GM20000 (cell line): ENCODE data around the gene AGAP1.
"Not testable (repeated sequence)": the region's sequence is repeated elsewhere in the genome, so short reads cannot be mapped to it uniquely, and the experiment has no call there.

Experiments used
- DNase-seq: peaks from one replicate; pipeline ENCODE4 v3.0.0; 2012; ENCODE audit warnings: low spot score
- TF ChIP-seq, protein P1 (sequence below): IDR thresholded peaks from 2 replicates; pipeline ENCODE4 v1.5.1; 2012; ENCODE audit warnings: mild to moderate bottlenecking, control low read depth; ENCODE audit errors: extremely low read depth, missing control alignments

The AGAP1 gene

DNA sequence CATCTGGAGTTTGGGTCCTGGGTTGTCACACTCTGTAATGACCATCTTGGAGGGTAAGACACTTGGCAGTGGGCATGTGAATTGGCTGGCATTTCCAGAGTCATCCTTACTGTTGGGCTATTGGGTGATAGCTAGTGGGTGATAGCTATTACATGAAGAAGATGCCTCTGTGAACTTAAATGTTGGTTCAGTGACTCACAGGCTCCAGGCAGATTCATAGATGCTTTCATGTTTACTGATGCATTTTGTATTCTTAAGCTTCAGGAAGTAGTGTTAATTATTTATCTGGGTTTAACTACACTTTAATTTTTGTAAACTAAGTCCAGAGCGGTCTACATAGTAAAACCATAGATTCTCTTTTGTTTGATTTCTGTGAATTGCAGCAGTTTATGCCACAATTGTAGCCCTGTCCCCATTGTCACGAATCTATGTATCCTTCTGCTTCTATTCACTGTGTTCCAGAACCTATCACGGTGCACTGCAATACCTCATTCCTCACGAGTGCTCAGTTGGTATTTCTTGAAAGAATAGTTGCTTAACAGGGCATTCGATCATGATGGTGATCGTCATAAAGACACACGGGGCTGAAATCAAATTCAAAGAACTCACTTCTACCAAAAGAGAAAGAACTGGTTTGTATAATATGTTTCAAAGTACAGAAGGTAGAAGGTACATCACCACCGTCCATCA, 594.7 kb downstream of the AGAP1 start:
- no peak for DNase-seq
- TF ChIP-seq, protein P1, sequence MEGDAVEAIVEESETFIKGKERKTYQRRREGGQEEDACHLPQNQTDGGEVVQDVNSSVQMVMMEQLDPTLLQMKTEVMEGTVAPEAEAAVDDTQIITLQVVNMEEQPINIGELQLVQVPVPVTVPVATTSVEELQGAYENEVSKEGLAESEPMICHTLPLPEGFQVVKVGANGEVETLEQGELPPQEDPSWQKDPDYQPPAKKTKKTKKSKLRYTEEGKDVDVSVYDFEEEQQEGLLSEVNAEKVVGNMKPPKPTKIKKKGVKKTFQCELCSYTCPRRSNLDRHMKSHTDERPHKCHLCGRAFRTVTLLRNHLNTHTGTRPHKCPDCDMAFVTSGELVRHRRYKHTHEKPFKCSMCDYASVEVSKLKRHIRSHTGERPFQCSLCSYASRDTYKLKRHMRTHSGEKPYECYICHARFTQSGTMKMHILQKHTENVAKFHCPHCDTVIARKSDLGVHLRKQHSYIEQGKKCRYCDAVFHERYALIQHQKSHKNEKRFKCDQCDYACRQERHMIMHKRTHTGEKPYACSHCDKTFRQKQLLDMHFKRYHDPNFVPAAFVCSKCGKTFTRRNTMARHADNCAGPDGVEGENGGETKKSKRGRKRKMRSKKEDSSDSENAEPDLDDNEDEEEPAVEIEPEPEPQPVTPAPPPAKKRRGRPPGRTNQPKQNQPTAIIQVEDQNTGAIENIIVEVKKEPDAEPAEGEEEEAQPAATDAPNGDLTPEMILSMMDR: no peak

DNA sequence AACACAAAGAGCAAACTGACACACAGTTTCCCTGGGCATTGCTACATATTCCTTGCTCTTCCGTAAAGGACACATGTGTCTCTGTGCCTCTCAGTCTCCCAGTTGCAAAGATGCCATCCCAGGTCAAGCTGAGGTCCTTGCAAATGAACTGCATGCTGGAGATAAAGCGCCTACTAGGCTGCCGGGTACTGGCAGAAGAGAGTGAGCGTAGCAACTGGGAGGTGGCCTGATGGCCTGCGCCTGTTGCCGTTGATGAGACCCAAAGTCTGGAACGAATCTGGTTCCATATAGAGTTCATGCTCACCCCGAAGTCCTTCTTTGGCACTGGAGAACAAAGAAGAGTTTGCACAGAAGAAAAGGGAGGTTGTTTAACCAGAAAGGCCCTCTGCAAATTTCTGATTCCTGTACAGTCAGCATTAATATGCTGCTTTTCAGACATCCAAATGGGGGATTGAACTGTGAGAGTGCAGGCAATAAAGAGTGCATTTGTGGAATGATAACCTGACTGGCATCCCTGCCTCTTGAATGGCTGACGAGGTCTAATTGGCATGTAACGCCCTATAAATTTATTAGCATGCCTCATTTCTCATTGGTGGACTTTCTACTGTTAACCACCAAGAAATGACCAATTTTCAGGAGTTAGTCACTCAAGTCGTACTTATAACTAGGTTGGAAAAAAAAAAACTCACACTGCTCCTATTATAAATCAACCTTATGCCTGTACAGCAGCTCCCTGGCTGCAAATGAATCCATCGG, 595.6 kb downstream of the AGAP1 start:
- TF ChIP-seq, protein P1: no peak
- no peak for DNase-seq

DNA sequence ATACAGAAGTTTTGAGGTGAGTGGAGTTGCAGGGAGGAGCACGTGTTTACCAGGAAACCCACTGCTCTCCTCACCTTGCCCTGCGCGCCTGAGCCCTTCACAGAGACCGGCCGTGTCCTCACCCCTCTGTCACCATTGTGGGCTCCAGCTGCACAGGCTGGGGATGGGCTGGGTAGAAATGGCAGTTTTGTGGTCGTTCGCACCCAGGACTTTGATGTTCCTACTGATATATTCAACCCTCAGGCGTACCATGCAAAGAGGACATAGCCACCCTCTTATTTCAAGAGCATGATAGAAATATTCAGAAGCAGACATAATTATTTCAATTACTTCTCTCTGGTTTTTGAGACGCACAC, 596.2 kb downstream of the AGAP1 start:
- DNase-seq: no peak
- TF ChIP-seq, protein P1: no peak

DNA sequence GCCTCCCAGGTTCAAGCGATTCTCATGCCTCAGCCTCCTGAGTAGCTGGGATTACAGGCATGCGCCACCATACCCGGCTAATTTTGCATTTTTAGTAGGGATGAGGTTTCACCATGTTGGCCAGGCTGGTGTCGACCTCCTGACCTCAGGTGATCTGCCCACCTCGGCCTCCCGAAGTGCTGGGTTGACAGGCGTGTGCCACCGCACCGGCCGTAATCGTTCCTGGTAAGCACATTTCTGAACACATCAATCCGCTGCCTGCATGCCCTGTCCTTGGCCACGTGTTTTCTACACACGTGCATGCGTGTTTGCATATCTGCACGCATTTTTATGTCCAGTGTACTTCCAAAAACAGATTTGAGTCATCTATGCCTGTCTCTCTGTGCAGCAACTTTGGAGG, 597.0 kb downstream of the AGAP1 start:
- DNase-seq: not testable (repeated sequence)

DNA sequence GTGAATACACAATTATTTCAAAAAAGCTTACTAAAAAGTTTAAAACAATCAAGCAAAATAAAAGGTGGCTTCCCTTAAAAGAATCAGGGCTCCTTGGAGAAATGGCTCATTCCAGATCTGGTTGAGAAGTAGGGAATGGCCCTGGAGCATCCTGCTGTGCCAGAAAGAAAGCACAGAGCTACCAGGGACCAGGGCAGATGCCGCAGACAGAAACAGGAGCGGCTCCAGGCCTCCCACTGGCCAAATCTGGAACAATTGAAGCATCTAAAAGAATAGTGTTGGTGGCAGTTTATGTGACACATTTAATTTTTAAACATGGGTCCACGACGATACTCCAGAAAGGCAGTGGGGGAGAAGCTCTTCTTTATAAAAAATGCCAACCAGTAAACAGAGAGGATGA, 598.9 kb downstream of the AGAP1 start:
- TF ChIP-seq, protein P1: no peak
- no peak for DNase-seq

DNA sequence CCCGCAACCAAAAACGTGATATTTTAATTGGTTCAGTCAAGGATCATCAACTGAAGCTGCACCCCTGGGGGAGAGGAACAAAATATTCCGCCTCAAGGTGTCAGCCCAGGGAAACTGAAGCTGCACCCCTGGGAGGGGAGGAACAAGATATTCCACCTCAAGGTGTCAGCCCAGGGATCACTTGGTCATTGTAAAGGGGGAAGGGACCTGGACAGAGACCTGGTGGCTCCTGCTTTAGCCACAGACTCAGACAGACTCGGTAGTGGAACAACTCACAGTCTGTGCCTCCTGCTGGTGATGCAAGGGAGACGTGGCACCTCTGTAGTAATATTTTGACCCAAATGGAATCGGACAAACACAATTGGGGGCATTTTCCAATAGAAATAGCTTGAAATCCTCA, 599.3 kb downstream of the AGAP1 start:
- TF ChIP-seq, protein P1: no peak
- DNase-seq: no peak

DNA sequence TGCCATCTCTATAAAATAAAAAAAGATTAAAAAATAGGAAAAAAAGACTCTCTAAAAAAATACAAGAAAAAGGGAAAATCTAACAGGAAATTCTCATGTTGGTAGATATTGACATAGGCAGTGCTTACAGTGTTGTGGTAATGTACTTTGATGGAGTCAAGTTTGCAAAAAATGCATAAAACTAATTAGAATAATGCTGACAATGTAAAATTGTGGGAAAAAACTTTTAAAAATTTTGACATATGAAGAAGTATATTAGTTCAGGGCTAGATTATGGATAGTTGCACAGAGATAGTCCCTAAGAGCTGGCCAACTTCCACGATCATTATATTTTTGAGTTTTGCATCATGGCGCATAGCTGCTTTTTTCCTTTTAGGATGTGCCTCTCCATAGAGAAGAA, 601.7 kb downstream of the AGAP1 start:
- no peak for DNase-seq
- TF ChIP-seq, protein P1: no peak
